Measurements from ENCODE around the gene MAPK9. TPM values are rescaled to one million over a fixed set of nuclear protein-coding genes. Genes with fewer than 3 reads are reported as not detected.

MAPK9 gene
- total RNA-seq, 1 donor from 2014 or later: 90.8 TPM

- no peak for DNase-seq
Observed at GRCh38 chr5:180294913-180295555, 3.2 kb upstream of the MAPK9 start.

- DNase-seq: no peak
Observed at GRCh38 chr5:180294411-180294810, 2.5 kb upstream of the MAPK9 start.

- no peak for DNase-seq
Observed at GRCh38 chr5:180291234-180291940, 496 bp downstream of the MAPK9 start.

- DNase-seq: no peak
Observed at GRCh38 chr5:180290568-180291233, 1.2 kb downstream of the MAPK9 start.

- DNase-seq: no peak
Observed at GRCh38 chr5:180289966-180290365, 1.9 kb downstream of the MAPK9 start.

GRCh38 chr5:180289433-180289832 is 2.5 kb downstream of the MAPK9 start:
- no peak for DNase-seq

GRCh38 chr5:180287868-180288267 is 4.0 kb downstream of the MAPK9 start:
- DNase-seq: no peak

GRCh38 chr5:180287404-180287803 is 4.5 kb downstream of the MAPK9 start:
- no peak for DNase-seq

- DNase-seq: peak; percentile 42
Observed at GRCh38 chr5:180284149-180284548, 7.7 kb downstream of the MAPK9 start.

- no peak for DNase-seq
Observed at GRCh38 chr5:180283026-180283615, 8.8 kb downstream of the MAPK9 start.

GRCh38 chr5:180282281-180282680 is 9.6 kb downstream of the MAPK9 start:
- no peak for DNase-seq

- DNase-seq: no peak
Observed at GRCh38 chr5:180281706-180282105, 10.2 kb downstream of the MAPK9 start.

GRCh38 chr5:180274695-180275094 is 17.2 kb downstream of the MAPK9 start:
- no peak for DNase-seq

GRCh38 chr5:180271221-180271620 is 20.7 kb downstream of the MAPK9 start:
- no peak for DNase-seq

- no peak for DNase-seq
Observed at GRCh38 chr5:180259260-180259611, 32.6 kb downstream of the MAPK9 start.

- DNase-seq: no peak
Observed at GRCh38 chr5:180253036-180253824, 38.7 kb downstream of the MAPK9 start.

- no peak for DNase-seq
Observed at GRCh38 chr5:180251887-180252286, 40.0 kb downstream of the MAPK9 start.

- DNase-seq: peak; percentile 5
Observed at GRCh38 chr5:180251141-180251540, 40.7 kb downstream of the MAPK9 start.

- DNase-seq: no peak
Observed at GRCh38 chr5:180250329-180250728, 41.6 kb downstream of the MAPK9 start.

GRCh38 chr5:180241600-180241999 is 50.3 kb downstream of the MAPK9 start:
- no peak for DNase-seq

- DNase-seq: no peak
Observed at GRCh38 chr5:180238631-180239030, 53.3 kb downstream of the MAPK9 start.

GRCh38 chr5:180235846-180236245 is 56.0 kb downstream of the MAPK9 start:
- DNase-seq: no peak

Data from occipital lobe (tissue), 2 donors.